NCI-H2029 (cell line): ENCODE measurements around the gene RETN.

ENCODE experiments used
- DNase-seq: peaks from one replicate; lab custom pipeline; 2025; lab: John Stamatoyannopoulos, UW

RETN gene

DNA sequence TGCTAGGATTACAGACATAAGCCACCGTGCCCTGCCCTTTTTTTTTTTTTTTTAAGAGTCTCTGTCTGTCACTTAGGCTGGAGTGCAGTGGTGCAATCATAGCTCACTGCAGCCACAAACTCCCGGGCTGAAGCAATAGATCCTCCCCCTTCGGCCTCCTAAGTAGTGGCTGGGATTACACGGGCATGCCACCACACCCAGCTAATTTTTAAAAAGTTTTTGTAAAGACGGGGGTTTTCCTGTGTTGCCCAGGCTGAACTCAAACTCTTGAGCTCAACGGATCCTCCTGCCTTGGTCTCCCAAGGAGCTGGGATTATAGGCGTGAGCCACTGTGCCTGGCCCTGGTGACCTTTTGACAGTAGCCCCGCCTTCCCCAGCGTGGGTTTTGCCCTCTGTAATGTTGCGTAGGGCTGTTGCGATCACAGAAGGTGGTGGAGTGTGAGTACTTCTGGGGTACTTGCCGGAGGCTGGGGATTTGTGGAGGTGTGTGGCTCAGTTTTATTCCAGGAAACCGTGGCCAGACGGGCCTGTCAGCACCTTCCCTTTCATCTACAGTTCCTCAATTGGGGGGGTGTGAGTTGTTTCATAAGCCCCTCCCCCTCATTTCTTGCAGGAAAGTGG lies 11.6 kb upstream of the RETN start:
- no peak for DNase-seq

DNA sequence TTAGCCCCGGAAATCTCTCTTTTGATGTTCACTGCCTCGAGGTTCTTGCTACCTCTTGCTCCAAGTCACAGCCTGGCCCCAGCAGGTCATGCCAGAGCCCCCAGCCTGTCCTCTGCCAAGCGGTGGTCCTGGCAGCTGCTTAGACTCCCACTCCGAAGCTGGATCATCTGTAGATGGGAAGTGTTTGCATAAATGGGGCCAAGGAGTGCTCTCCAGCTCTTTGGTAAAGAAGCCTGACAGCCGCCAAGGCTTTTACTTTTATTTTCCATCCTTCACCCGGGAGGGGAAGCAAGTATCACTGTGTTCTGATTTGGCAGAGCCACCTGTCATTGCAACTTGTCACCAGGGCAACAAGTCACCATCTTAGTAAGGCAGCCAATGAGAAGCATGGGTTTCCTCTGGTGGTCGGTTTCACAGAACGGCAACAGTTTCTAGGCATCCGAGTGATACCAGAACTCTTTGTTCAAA lies 10.6 kb upstream of the RETN start:
- no peak for DNase-seq

DNA sequence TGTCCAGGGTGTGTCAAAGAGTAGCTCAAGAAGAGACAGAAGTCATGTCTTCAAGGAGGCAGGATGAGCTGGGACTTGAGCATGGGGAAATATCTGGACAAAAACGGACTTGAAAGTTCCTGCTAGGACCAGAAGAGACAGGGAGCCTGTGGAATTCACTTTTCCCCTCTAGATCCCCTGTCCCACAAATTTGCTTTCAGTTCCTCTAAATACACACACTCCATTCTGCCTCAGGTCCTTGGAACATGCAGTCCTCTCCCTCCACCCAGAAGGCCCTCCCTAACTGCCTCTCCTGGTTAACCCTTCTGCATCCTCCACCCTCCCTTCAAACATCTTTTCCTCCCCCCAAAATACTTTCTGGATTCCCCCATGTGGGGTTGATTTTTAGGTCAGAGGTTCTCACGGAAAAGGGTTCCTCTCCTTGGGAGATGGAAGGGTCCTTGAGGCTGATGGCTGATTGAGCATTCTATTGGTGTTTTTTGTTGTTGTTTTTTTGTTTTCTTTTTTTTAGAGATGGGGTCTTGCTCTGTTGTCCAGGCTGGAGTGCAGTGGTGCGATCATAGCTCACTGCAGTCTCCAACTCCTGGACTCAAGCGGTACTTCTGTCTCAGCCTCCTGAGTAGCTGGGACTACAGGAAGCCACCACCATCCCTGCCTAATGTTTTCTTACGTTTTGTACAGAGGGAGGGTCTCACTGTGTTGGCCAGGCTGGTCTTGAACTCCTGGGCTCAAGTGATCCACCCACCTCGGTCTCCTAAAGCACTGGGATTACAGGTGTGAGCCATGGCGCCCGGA lies 6.9 kb upstream of the RETN start:
- no peak for DNase-seq

DNA sequence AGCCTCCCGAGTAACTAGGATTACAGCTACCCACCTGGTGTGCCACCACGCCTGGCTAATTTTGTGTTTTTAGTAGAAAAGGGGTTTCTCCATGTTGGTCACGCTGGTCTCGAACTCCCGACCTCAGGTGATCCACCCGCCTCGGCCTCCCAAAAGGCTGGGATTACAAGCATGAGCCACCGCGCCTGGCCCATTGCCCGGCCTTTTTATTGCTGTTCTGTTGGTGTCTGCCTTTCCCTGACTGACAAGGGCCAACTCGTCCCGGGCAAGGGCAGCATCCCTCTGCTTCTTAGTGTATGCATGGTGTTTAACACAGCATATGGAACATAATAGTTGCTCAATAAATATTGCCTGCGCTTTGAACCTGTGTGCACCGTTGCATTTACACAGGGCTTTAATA lies 6.2 kb upstream of the RETN start:
- DNase-seq: no peak

DNA sequence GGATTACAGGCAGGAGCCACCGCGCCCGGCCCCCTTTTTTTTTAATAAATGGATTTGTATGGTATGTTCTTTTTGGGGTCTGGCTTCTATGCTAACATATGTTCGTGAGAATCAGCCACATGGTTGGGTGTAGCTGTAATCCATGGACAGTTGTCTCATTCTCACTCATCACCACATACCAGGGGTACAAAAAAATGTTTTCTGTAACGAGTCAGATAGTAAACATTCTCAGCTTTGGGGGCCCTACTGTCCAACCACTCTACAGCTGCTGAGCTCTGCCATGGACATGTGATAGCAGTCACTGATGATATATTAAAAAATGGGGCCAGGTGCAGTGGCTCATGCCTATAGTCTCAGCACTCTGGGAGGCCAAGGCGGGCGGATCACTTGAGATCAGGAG lies 5.1 kb upstream of the RETN start:
- no peak for DNase-seq

DNA sequence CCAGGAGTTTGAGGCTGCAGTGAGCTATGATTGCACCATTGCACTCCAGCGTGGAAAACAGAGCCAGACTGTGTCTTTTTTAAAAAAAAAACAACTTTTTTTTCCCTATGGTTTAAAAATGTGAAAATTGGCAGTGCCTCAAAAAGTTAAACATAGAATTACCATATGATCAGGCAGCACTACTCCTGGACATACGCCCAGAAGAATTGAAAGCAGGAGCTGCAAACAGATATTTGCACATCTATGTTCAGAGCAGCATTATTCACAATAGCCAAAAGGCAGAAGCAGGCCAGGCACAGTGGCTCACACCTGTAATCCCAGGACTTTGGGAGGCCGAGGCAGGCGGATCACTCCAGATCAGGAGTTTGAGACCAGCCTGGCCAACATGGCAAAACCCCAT lies 3.8 kb upstream of the RETN start:
- no peak for DNase-seq

DNA sequence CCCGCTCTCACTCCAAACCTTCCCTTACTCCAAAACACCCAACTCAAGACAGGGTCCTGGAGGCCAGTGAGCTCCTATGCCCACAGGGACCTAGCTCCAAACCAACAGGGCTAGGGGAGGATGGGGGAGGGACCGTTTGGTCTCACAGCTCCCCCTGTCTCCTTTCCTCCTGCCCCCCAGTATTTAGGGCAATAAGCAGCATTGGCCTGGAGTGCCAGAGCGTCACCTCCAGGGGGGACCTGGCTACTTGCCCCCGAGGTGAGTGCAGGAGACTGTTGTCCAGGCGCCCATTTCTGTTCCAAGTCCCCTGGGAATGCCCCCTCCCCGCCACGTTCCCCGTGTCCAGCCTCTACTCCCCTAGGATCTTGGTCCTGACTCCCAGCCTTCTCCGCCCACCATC lies 792 bp downstream of the RETN start:
- no peak for DNase-seq

DNA sequence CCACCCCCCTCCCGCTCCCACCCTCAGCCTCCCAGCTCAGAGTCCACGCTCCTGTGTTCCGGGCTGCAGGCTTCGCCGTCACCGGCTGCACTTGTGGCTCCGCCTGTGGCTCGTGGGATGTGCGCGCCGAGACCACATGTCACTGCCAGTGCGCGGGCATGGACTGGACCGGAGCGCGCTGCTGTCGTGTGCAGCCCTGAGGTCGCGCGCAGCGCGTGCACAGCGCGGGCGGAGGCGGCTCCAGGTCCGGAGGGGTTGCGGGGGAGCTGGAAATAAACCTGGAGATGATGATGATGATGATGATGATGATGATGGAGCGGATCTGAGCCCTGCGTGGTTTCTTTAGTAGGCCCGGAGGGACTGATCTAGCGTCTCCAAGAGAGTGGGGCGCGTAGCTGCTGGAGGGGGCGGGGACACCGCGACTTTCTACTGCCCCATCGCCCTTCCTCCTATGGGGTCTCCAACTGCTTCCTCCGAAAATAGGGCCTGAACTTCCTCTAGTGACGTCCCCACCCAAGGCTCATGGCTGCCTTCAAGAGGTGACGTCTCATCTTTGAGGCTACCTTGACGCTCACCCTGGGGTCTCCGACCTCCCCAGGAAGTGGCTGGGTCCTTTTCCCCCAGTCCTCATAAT lies 1.4 kb downstream of the RETN start:
- no peak for DNase-seq

DNA sequence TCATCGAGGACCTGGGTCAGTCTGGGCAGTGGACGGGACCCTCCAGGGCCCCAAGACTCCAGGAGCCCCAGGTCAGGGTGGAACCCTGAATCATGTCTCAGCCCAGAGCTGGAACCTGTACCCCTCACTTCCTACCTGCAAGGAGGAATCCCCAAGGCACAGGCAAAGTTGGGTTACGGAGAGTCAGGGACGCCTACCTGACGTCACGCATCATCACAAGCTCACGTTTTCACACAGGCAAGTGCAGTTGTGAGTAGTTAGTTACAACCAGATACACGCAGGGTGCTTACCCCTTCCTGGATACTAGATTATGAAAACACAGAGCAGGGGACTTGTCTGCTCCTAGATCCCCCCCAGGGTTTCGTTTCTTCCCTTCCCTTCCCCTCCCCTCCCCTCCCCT lies 1.9 kb downstream of the RETN start:
- DNase-seq: no peak

DNA sequence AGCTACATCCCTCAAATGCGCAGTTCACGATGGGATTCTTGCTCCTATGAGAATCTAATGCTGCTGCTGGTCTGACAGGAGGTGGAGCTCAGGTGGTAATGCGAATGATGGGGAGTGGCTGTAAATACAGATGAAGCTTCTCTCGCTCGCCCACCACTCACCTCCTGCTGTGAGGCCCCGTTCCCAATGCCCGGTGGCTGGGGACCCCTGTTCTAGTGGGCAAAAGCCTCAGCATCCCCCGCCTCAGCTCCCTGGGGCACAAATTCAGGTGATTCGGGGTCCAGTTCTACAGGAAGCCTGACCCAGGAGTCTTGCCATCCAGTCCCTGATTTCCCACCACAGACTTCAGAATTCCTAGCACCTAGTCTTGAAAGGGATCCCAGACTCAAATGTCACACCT lies 3.7 kb downstream of the RETN start:
- DNase-seq: no peak

DNA sequence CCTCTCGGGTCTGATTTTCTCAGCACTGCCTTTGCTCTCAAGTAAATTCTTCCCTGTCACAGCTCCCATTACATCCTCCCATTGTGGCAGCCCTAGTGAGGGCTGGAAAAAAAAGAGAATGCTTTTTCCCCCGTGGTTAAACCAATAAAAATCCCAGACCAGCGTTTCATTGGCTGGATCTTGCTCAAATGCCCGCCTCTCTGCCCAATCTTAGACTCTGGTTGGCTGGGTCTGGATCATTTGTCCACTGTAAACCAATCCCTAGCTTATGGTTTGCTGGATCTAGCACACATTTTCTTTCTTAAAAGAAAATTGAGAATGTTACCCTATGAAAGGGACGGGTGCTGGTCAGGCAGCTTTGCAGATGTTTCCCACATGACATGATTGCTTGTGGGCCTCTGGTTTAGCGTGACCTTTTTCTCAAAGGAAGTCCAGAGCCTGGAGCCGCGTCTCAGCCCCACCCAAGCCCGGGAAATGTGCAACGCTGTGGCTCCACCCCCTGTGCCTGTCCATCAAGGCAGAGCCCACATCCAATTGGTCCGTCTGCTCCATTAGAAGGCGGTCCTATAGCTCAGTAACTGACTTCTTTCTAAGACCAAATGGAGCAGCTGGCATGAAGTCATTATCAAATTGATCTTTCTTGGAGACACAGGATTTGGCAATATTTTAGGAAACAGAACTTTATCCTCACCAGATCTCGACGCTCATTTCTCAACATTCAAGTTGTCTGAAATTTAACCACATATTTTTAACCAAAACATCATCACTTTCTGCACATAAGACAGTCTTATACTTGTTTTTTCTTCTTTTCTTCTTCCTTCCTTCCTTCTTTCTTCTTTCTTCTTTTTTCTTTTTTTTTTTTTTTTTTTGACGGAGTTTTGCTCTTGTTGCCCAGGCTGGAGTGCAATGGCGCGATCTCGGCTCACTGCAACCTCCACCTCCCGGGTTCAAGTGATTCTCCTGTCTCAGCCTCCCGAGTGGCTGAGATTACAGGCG lies 5.5 kb downstream of the RETN start:
- no peak for DNase-seq

DNA sequence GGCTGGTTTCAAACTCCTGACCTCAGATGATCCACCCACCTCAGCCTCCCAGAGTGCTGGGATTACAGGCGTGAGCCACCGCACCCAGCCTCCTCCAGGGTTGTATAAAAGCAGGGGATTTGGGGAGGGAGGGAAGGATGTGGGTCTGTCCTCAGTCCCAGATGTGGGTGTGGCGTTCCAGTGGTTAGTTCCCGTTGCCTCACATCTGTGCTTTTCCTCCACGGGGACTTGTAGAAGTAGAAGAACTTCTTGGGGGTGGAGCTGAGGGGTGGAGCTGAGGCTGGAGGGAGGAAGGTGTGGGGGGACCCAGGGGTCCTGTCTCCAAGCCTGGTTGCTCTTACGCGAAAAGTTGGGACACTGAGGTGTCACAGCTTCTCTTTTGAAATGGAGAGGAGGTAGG lies 7.5 kb downstream of the RETN start:
- no peak for DNase-seq

DNA sequence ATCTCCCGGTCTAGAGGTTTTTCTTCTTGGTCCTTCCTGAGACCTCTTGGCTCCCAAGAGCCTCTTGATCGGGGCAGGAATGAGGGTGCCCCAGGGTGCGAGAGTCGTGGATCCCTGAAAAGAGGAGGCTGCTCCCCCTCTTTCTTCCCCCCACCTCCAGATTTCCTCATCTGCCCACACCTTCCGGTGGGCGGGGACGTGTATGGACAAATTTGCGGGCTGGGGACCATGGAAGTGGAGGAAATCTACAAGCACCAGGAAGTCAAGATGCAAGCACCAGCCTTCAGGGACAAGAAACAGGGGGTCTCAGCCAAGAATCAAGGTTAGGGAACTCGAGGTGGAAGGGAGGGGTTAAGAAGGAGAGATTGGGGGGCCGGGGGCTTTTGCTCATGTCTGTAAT lies 8.0 kb downstream of the RETN start, which contains the start of gene MCEMP1:
Gene MCEMP1 (plus strand): TSS at position 237 of the 400 bp plus-strand sequence. CDS start 31 bp downstream, at position 268.
- no peak for DNase-seq

DNA sequence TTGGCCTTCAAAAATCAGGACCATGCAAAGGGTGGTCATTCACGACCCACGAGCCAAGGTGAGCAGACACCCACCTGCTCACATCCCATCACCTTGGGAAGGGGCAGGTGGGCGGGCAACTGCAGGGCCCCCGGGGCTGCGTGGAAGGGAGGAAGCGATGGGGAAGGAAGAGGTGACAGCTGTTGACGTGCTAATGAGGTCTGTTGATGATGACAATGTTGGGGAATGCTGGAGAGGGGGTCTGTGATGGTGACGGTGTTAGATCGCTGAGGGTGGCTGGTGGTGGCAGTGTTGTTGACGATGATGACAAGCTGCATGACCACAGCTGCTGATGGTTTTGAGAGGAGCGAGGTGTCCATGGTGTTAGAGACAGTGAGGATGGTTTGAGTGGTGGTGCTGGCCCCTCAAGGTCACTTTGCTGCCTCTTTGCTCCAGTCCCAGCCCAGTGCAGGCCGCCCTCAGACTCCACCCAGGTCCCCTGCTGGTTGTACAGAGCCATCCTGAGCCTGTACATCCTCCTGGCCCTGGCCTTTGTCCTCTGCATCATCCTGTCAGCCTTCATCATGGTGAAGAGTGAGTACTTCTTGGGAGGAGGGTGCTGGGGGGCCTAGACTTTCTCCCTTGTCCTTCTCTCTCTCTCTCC lies 8.9 kb downstream of the RETN start:
- DNase-seq: no peak

DNA sequence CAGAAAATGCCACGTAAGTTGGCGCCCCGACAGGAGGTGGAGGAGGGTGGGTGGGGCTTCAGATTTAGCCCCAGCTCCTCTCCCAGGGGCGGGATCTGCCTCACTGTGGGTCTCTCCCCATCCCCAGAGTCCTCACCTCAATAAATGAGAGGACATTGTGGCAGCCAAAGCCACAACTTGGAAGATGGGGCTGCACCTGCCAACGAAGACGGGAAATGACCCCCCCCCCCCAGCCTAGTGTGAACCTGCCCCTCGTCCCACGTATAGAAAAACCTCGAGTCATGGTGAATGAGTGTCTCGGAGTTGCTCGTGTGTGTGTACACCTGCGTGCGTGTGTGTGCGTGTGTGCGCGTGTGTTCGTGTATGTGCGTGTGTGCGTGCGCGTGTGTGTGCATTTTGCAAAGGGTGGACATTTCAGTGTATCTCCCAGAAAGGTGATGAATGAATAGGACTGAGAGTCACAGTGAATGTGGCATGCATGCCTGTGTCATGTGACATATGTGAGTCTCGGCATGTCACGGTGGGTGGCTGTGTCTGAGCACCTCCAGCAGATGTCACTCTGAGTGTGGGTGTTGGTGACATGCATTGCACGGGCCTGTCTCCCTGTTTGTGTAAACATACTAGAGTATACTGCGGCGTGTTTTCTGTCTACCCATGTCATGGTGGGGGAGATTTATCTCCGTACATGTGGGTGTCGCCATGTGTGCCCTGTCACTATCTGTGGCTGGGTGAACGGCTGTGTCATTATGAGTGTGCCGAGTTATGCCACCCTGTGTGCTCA lies 10.3 kb downstream of the RETN start:
- no peak for DNase-seq

DNA sequence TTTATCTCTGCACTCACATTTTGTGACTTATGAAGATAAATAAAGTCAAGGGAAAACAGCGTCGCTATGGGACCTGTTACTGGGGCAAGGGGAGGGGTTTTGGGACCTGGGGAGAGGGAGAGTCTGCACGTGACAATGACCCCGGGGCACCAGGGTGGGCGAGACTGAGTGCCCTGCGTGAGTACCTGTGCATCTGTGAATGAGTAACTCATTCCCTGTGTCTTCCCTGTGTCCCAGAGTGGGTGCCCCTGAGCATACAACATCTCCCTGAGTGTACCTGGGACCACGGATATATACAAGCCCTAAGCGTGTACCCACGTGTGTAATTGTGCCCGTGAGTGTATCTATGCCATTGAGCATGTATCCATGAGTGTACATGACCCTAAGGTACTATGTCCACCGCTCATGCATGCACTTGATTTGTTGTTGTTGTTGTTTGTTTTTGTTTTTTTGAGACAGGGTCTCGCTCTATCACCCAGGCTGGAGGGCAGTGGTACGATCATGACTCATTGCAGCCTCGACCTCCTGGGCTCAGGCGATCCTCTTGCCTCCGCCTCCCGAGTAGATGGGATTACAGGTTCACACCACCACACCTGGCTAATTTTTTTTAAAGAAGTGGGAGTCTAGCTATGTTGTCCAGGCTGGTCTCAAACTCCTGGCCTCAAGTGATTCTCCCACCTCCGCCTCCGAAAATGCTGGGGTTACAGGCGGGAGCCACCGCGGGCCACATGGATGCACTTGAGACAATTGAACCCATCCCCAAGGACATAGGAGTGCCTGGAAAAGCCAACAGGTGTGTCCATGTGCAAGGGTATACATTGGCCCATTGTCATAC lies 11.1 kb downstream of the RETN start:
- no peak for DNase-seq

DNA sequence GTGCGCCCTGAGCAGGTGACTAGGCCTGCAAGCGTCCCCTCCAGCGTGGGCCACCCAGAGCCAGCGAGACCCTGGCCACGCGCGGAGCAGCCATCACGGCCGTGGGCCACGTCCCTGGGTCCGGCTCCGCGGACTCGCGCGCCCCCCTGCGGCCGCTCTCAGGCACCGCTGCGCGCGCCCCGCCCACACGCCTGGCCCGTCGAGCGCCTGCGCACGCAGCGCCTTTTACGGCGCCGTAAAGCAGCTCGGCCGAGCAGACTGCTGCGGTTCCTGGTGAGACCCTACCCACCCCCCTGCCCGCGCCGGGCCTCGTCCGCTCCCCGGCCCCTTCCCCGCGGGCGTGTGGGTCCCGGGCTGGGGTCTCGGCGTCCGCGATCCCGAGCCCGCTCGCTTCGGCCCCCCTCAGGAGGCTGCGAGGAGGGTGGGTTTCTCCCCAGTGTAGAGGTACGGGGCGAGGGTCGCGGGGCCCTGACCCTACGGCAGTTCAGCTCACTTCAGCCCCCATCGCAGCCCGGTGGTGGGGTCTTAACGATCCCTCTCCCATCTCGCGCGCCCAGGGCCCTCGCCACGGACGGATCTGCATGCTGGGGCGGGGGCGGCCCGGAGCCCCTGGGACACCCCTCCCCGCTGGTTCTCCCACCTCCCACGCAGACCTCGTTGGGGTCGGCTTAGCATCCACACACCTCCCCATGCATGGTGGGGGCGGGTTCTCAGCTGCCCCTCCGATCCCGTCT lies 11.9 kb downstream of the RETN start, which contains the start of gene TRAPPC5:
Gene TRAPPC5 (plus strand): TSS at position 228 of the 734 bp plus-strand sequence. CDS start 1,421 bp downstream, outside the sequence.
- DNase-seq: peak; percentile 85

DNA sequence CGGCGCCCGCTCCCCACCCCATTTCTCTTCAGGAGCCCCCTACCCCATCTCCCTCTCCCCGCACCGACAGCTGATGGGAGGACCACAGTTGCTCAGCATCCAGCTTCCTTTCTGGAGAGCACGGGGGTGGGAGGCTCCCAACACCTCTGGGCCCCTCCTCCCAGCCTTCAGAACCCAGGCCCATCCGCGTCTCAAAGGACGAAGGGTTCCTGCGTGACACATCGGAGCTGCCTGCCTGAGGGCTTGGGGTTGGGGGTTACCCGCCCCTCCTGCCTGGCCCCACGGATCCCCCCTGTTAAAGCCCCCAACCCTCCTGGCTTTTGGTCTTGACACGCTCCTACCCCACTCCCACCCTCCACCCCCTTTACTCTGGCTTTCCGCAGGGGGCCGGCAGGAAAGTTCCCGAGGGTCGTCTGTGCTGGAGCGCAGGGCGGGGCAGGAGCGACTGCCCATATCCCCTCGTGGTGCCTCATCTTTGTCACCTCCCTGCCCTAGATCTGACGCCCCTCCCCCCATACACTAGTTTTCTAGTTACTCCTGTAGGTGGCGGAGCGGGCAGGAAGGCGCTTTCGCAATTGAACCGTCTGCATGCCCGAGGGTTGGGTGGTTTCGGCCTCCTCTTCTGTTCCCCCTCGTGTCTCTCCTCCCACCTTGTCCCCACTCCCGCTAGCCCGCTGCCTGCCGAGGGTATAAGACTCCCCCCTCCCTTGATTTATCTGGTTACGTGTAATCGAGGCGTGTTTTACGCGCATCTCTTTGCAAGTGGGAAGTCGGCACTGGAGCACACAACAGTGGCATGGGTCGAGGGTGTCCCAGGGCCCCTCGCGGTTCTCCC lies 12.7 kb downstream of the RETN start:
- peak; percentile 30 for DNase-seq
